MM.1S (cell line): Measurements from ENCODE around the gene CCL21.
"Not testable (repeated sequence)": the region's sequence is repeated elsewhere in the genome, so short reads cannot be mapped to it uniquely, and the experiment has no call there.

ENCODE experiments used
- DNase-seq: peaks from one replicate; pipeline ENCODE4 v3.0.0-alpha.2; 2015
- H2AFZ ChIP-seq: fragments of 300-600 bp; sonication (generic); 2 replicates; pipeline ENCODE4 v1.6.0; 2016; ENCODE audit warnings: antibody characterized with exemption, low read length
- H3F3A ChIP-seq: fragments of 300-600 bp; sonication (generic); 2 replicates; pipeline ENCODE4 v1.6.1; 2016; ENCODE audit warnings: mild to moderate bottlenecking, antibody characterized with exemption, low read length, moderate library complexity, mixed read lengths; ENCODE audit not compliant: insufficient read depth
- H3K27ac ChIP-seq: fragments of 300-600 bp; sonication (generic); 2 replicates; pipeline ENCODE4 v1.5.1; 2016; ENCODE audit warnings: mild to moderate bottlenecking, low read length
- H3K27me3 ChIP-seq: fragments of 300-600 bp; sonication (generic); replicated peaks from 2 replicates; pipeline ENCODE4 v1.6.0; 2016; ENCODE audit warnings: low read length; ENCODE audit not compliant: insufficient read depth
- H3K36me3 ChIP-seq: fragments of 300-600 bp; sonication (generic); replicated peaks from 2 replicates; pipeline ENCODE4 v1.6.1; 2016; ENCODE audit warnings: mild to moderate bottlenecking, low read length, mixed read lengths; ENCODE audit not compliant: insufficient read depth
- H3K4me1 ChIP-seq: fragments of 300-600 bp; sonication (generic); 2 replicates; pipeline ENCODE4 v1.6.1; 2016; ENCODE audit warnings: low read length, mixed read lengths
- H3K4me2 ChIP-seq: fragments of 300-600 bp; sonication (generic); 2 replicates; pipeline ENCODE4 v1.6.0; 2016; ENCODE audit warnings: low read depth, low read length
- H3K4me3 ChIP-seq: fragments of 300-600 bp; sonication (generic); 2 replicates; pipeline ENCODE4 v1.5.1; 2016; ENCODE audit warnings: low read length, mixed read lengths
- H3K79me2 ChIP-seq: fragments of 300-600 bp; sonication (generic); 2 replicates; pipeline ENCODE4 v1.6.1; 2016; ENCODE audit warnings: mixed run types, low read length, mixed read lengths
- H3K9ac ChIP-seq: fragments of 300-600 bp; sonication (generic); 2 replicates; pipeline ENCODE4 v1.6.1; 2016; ENCODE audit warnings: low read length, mixed read lengths
- H3K9me2 ChIP-seq: fragments of 300-600 bp; sonication (generic); replicated peaks from 2 replicates; pipeline ENCODE4 v1.6.1; 2016; ENCODE audit warnings: mild to moderate bottlenecking, low read length, mixed read lengths; ENCODE audit not compliant: insufficient read depth
- H3K9me3 ChIP-seq: fragments of 300-600 bp; sonication (generic); replicated peaks from 2 replicates; pipeline ENCODE4 v1.6.1; 2016; ENCODE audit warnings: mild to moderate bottlenecking, low read length, mixed read lengths; ENCODE audit not compliant: insufficient read depth
- H4K20me1 ChIP-seq: fragments of 300-600 bp; sonication (generic); 2 replicates; pipeline ENCODE4 v1.6.1; 2016; ENCODE audit warnings: mild to moderate bottlenecking, low read length, moderate library complexity, mixed read lengths; ENCODE audit not compliant: insufficient read depth
- EZH2 ChIP-seq: fragments of 300-600 bp; sonication (generic); optimal IDR thresholded peaks from 2 replicates; pipeline ENCODE3; 2017; ENCODE audit warnings: low read depth, mild to moderate bottlenecking, antibody characterized with exemption, low read length, mixed read lengths
- EZH2phosphoT487 ChIP-seq: fragments of 300-600 bp; sonication (generic); IDR thresholded peaks from 2 replicates; pipeline ENCODE4 v1.6.1; 2018; ENCODE audit warnings: antibody characterized with exemption, low read length
- TF ChIP-seq, protein P1 (sequence below): fragments of 300-600 bp; sonication (generic); IDR thresholded peaks from 2 replicates; pipeline ENCODE4 v1.5.1; 2016; ENCODE audit warnings: antibody characterized with exemption, low read length, mixed read lengths

The CCL21 gene

DNA sequence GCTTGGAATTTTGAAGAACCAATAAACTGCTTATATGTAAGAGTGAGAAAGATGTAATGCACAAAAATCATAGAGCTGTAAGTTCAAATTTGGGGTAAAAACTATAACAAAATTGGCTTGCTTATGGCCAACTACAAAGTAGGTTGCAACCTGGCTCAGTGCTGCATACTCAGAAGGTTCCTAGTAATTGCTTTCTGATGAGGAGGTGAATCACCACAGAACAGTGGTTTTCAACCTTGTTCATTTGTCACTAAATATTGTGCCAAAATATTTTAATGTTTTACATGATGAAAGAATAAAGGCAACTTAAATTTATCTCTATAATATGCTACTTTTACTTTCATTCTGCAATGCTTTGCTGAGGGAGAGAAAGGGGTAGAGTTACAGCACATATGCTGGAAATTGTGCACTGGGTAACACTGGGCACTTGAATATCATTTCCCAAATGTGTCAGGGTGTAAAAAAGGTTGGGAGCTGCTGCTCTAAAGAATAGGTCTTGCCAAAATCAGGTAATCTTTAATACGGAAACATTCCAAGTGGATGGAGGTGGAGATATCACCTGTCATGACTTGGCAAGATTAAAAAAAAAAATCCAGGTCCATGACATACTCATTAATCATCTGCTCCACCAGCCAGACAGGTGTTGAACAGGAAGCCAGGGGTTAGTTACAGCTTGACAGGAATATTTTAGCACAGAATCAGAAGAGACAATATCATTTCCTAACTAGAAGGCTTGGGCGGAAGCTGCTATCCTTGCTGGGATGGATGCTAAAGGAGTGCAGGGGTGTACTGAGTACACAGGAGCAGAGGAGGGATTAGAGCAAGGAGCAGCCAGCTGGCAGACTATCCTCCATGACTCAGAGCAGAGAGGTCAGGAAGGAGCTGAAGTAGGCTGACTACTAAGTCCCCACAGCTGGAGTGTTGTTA lies 34.6 kb upstream of the CCL21 start:
- TF ChIP-seq EZH2 (no peak), EZH2phosphoT487 (no peak)
- TF ChIP-seq, protein P1, sequence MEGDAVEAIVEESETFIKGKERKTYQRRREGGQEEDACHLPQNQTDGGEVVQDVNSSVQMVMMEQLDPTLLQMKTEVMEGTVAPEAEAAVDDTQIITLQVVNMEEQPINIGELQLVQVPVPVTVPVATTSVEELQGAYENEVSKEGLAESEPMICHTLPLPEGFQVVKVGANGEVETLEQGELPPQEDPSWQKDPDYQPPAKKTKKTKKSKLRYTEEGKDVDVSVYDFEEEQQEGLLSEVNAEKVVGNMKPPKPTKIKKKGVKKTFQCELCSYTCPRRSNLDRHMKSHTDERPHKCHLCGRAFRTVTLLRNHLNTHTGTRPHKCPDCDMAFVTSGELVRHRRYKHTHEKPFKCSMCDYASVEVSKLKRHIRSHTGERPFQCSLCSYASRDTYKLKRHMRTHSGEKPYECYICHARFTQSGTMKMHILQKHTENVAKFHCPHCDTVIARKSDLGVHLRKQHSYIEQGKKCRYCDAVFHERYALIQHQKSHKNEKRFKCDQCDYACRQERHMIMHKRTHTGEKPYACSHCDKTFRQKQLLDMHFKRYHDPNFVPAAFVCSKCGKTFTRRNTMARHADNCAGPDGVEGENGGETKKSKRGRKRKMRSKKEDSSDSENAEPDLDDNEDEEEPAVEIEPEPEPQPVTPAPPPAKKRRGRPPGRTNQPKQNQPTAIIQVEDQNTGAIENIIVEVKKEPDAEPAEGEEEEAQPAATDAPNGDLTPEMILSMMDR: no peak
- H3F3A ChIP-seq: no peaks in the 10 kb centered on the region
- no peaks in the 10 kb centered on the region for H3K79me2 ChIP-seq
- no peak overlapping the region for H3K4me2 ChIP-seq
- no peaks in the 10 kb centered on the region for H3K36me3 ChIP-seq
- H3K4me1 ChIP-seq: no peaks in the 10 kb centered on the region
- no peaks in the 10 kb centered on the region for H3K27me3 ChIP-seq
- no peak overlapping the region for H3K4me3 ChIP-seq
- H2AFZ ChIP-seq: no peak overlapping the region
- no peaks in the 10 kb centered on the region for H3K9me3 ChIP-seq
- H4K20me1 ChIP-seq: no peaks in the 10 kb centered on the region
- DNase-seq: no peak
- H3K9ac ChIP-seq: no peak overlapping the region
- no peak overlapping the region for H3K27ac ChIP-seq
- no peaks in the 10 kb centered on the region for H3K9me2 ChIP-seq

DNA sequence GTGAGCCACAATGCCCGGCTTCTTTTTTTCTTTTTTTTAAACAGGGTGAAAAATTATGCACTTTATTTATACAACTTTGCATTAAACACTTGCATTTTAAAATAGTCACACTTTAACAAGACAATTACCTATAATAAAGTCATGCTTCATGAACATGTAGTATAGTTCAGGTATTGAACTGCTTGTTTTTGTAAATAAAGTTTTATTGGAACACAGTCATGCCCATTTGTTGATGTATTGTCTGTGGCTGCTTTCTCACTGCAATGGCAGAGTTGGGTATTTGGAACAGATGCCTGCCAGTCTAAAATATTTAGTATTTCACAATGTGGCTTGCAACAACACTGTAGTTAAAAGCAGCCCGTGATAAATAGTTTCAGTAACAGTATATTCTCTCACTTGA lies 32.8 kb upstream of the CCL21 start:
- Histone ChIP-seq H3K27me3 (no peaks in the 10 kb centered on the region), H3K4me1 (no peaks in the 10 kb centered on the region), H3K4me2 (no peak overlapping the region), H4K20me1 (no peaks in the 10 kb centered on the region), H3K36me3 (no peaks in the 10 kb centered on the region), H3K79me2 (no peaks in the 10 kb centered on the region), H3K4me3 (no peak overlapping the region), H3K9ac (no peak overlapping the region), H3K9me2 (no peaks in the 10 kb centered on the region), H2AFZ (no peak overlapping the region), H3F3A (no peaks in the 10 kb centered on the region), H3K9me3 (no peaks in the 10 kb centered on the region), H3K27ac (no peak overlapping the region)
- TF ChIP-seq EZH2: no peak
- TF ChIP-seq, protein P1: no peak
- TF ChIP-seq EZH2phosphoT487: no peak
- DNase-seq: no peak

GRCh38 chr9:34741628-34742027 lies 31.7 kb upstream of the CCL21 start:
- H3K27ac ChIP-seq: no peak overlapping the region
- H3K4me3 ChIP-seq: no peak overlapping the region
- no peaks in the 10 kb centered on the region for H3K36me3 ChIP-seq
- H3K4me1 ChIP-seq: no peaks in the 10 kb centered on the region
- H3K9me2 ChIP-seq: no peaks in the 10 kb centered on the region
- H3K9me3 ChIP-seq: no peaks in the 10 kb centered on the region
- no peaks in the 10 kb centered on the region for H3K79me2 ChIP-seq
- TF ChIP-seq EZH2phosphoT487: no peak
- TF ChIP-seq, protein P1: no peak
- H4K20me1 ChIP-seq: no peaks in the 10 kb centered on the region
- no peaks in the 10 kb centered on the region for H3F3A ChIP-seq
- DNase-seq: no peak
- H3K27me3 ChIP-seq: no peaks in the 10 kb centered on the region
- no peak overlapping the region for H3K9ac ChIP-seq
- H2AFZ ChIP-seq: no peak overlapping the region
- H3K4me2 ChIP-seq: no peak overlapping the region

DNA sequence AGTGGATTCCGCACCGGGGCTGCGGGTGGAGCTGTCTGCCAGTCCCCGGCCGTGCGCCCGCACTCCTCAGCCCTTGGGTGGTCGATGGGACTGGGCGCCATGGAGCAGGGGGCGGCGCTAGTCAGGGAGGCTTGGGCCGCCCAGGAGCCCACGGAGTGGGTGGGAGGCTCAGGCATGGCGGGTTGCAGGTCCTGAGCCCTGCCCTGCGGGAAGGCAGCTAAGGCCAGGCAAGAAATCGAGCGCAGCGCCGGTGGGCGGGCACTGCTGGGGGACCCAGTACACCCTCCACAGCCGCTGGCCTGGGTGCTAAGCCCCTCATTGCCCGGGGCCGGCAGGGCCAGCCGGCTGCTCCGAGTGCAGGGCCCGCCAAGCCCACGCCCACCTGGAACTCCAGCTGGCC lies 30.2 kb upstream of the CCL21 start:
- not testable (repeated sequence) for H4K20me1 ChIP-seq, H3K4me3 ChIP-seq, H3K9ac ChIP-seq, H3K4me2 ChIP-seq, DNase-seq, H3K79me2 ChIP-seq, H3K27ac ChIP-seq, H2AFZ ChIP-seq, H3K27me3 ChIP-seq, H3K36me3 ChIP-seq, H3F3A ChIP-seq, H3K9me3 ChIP-seq, H3K4me1 ChIP-seq, H3K9me2 ChIP-seq
